ENCODE results near the gene MYO9B. TPM values are rescaled to one million over a fixed set of nuclear protein-coding genes. Genes with fewer than 3 reads are reported as not detected.
A peak's percentile ranks its signal among the peaks of the same experiment; 100 is the strongest.

The MYO9B gene
- total and polyA plus RNA-seq, 2 experiments from 2014 or later, result 29.9 to 32.4 TPM

DNA sequence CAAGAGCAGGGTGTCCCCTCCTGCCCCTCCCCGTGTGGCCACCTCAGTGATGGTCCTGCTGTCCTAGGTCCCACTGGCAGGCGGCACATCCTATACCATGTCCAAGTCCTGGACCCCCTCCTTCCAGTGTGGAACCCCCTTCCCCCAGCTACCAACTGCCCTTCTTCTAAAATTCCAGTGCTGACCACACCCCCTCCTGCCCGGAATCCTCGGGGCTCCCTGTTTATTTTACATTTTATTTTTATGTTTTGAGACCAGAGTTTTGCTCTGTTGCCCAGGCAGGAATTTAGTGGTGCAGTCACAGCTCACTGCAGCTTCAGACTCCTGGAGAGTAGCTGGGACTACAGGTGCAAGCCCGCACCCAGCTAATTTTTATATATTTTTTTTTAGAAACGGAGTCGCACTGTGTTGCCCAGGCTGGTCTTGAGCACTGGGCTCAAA, 48.0 kb upstream of the MYO9B start:
- TF ChIP-seq EZH2 (IDR thresholded peaks at IDR 0.05; ENCODE audit: borderline replicate concordance) (no peak), EZH2phosphoT487 (IDR thresholded peaks at IDR 0.05; ENCODE audit: low read depth, severe bottlenecking, unreplicated experiment) (no peak)
- TF ChIP-seq, protein P1, sequence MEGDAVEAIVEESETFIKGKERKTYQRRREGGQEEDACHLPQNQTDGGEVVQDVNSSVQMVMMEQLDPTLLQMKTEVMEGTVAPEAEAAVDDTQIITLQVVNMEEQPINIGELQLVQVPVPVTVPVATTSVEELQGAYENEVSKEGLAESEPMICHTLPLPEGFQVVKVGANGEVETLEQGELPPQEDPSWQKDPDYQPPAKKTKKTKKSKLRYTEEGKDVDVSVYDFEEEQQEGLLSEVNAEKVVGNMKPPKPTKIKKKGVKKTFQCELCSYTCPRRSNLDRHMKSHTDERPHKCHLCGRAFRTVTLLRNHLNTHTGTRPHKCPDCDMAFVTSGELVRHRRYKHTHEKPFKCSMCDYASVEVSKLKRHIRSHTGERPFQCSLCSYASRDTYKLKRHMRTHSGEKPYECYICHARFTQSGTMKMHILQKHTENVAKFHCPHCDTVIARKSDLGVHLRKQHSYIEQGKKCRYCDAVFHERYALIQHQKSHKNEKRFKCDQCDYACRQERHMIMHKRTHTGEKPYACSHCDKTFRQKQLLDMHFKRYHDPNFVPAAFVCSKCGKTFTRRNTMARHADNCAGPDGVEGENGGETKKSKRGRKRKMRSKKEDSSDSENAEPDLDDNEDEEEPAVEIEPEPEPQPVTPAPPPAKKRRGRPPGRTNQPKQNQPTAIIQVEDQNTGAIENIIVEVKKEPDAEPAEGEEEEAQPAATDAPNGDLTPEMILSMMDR (IDR thresholded peaks at IDR 0.05; ENCODE audit: poor library complexity), result no peak
- H3K27ac ChIP-seq, result no peak overlapping the region
- H2AFZ ChIP-seq, result no peak overlapping the region
- WGBS (ENCODE audit: low lambda C conversion rate, missing lambda C conversion rate), result 61% methylated on average over 7 of the region's 7 CpGs
- DNase-seq (ENCODE audit: low spot score), result no peak
- no peaks in the 10 kb centered on the region for H3K9me2 ChIP-seq (replicated peaks; ENCODE audit: insufficient read depth)
- peaks cover 10% of the 10 kb centered on the region for H3K4me1 ChIP-seq (ENCODE audit: insufficient read depth)
- H3K27me3 ChIP-seq, result peaks cover 7% of the 10 kb centered on the region
- no peak overlapping the region for H3K4me3 ChIP-seq
- no peaks in the 10 kb centered on the region for H3K36me3 ChIP-seq (replicated peaks; ENCODE audit: insufficient read depth, low read depth)
- H3K4me2 ChIP-seq, result peak overlapping the region; percentile 95
- no peaks in the 10 kb centered on the region for H4K20me1 ChIP-seq (ENCODE audit: insufficient read depth, poor library complexity, severe bottlenecking)
- H3K9me3 ChIP-seq (ENCODE audit: low read depth), result no peaks in the 10 kb centered on the region
- H3K79me2 ChIP-seq, result no peaks in the 10 kb centered on the region

DNA sequence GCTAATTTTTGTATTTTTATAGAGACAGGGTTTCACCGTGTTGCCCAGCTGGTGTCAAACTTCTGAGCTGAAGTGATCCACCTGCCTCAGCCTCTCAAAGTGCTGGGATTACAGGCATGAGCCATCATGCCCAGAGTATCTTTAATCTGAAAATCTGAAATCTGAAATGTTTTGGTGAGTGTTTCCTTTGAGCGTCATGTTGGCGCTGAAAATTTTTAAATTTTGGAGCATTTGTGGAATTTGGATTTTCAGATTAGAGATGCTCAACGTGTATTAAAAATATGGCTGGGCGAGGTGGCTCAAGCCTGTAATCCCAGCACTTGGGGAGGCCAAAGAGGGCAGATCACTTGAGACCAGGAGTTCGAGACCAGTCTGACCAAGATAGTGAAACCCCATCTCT, 43.8 kb upstream of the MYO9B start:
- Histone ChIP-seq H3K79me2 (no peaks in the 10 kb centered on the region), H3K27me3 (no peaks in the 10 kb centered on the region), H3K27ac (no peak overlapping the region), H3K4me1 (ENCODE audit: insufficient read depth) (peaks cover 4% of the 10 kb centered on the region), H3K4me3 (no peak overlapping the region), H2AFZ (no peak overlapping the region), H3K9me2 (replicated peaks; ENCODE audit: insufficient read depth) (no peaks in the 10 kb centered on the region), H3K9me3 (ENCODE audit: low read depth) (no peaks in the 10 kb centered on the region), H3K4me2 (no peak overlapping the region), H4K20me1 (ENCODE audit: insufficient read depth, poor library complexity, severe bottlenecking) (no peaks in the 10 kb centered on the region), H3K36me3 (replicated peaks; ENCODE audit: insufficient read depth, low read depth) (no peaks in the 10 kb centered on the region)
- TF ChIP-seq, protein P1 (IDR thresholded peaks at IDR 0.05; ENCODE audit: poor library complexity), result no peak
- no peak for TF ChIP-seq EZH2 (IDR thresholded peaks at IDR 0.05; ENCODE audit: borderline replicate concordance)
- no peak for TF ChIP-seq EZH2phosphoT487 (IDR thresholded peaks at IDR 0.05; ENCODE audit: low read depth, severe bottlenecking, unreplicated experiment)
- DNase-seq (ENCODE audit: low spot score), result no peak
- WGBS (ENCODE audit: low lambda C conversion rate, missing lambda C conversion rate), result 93% methylated on average over 6 of the region's 6 CpGs

DNA sequence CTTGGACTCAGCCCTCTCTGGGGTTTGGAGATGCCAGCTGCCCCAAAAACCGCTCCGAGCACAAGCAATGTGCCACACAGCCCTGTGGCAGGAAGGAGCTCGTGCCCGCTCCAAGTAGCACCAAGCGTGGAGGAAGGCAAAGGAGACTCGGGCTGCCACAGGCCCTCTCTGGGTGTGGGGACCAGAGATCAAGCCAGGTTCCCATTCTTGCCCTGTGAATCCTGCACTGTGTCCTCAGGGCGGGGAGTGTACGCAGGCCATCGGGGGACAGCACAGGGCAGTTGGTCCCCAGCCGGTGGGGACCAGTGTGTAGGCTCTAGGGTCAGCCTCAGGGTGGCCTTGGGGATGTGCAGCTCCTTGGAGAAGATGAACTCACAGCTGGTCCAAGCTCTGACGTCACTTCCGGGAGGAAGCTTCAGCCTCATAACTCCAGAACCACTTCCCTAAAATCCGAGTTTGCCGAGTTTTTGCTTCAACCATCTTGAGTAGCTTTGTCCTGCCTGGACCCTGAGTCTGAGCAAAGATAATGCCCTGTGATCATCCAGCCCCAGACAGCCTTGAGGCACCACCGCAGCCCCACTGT, 39.6 kb upstream of the MYO9B start:
- Histone ChIP-seq H3K4me1 (ENCODE audit: insufficient read depth) (no peaks in the 10 kb centered on the region), H3K4me2 (no peak overlapping the region), H3K79me2 (no peaks in the 10 kb centered on the region), H3K9me3 (ENCODE audit: low read depth) (no peaks in the 10 kb centered on the region), H3K36me3 (replicated peaks; ENCODE audit: insufficient read depth, low read depth) (no peaks in the 10 kb centered on the region), H3K9me2 (replicated peaks; ENCODE audit: insufficient read depth) (no peaks in the 10 kb centered on the region), H2AFZ (no peak overlapping the region), H3K27me3 (no peaks in the 10 kb centered on the region), H3K4me3 (no peak overlapping the region), H3K27ac (no peak overlapping the region), H4K20me1 (ENCODE audit: insufficient read depth, poor library complexity, severe bottlenecking) (no peaks in the 10 kb centered on the region)
- DNase-seq (ENCODE audit: low spot score), result no peak
- WGBS (ENCODE audit: low lambda C conversion rate, missing lambda C conversion rate), result 90% methylated on average over 15 of the region's 15 CpGs
- TF ChIP-seq EZH2phosphoT487 (IDR thresholded peaks at IDR 0.05; ENCODE audit: low read depth, severe bottlenecking, unreplicated experiment) (no peak), EZH2 (IDR thresholded peaks at IDR 0.05; ENCODE audit: borderline replicate concordance) (no peak)
- TF ChIP-seq, protein P1 (IDR thresholded peaks at IDR 0.05; ENCODE audit: poor library complexity), result no peak

All from hepatocyte (in vitro differentiated cells).